ENCODE results near the gene ATXN1L.
"Not testable (repeated sequence)": the region's sequence is repeated elsewhere in the genome, so short reads cannot be mapped to it uniquely, and the experiment has no call there.

ATXN1L gene

DNA sequence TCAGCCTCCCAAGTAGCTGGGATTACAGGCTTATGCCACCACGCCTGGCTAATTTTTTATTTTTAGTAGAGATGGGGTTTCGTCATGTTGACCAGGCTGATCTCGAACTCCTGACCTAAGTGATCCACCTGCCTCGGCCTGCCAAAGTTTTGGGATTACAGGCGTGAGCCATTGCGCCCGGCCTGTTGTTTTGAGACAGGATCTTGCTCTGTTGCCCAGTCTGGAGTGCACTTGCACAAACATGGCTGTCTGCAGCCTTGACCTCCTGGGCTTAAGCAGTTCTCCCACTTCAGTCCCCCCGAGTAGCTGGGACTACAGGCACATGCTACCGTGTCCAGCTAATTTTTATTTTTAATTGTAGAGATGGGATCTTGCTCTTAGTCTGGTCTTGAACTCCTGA, 58.5 kb downstream of the ATXN1L start:
- TF ChIP-seq, protein P1, sequence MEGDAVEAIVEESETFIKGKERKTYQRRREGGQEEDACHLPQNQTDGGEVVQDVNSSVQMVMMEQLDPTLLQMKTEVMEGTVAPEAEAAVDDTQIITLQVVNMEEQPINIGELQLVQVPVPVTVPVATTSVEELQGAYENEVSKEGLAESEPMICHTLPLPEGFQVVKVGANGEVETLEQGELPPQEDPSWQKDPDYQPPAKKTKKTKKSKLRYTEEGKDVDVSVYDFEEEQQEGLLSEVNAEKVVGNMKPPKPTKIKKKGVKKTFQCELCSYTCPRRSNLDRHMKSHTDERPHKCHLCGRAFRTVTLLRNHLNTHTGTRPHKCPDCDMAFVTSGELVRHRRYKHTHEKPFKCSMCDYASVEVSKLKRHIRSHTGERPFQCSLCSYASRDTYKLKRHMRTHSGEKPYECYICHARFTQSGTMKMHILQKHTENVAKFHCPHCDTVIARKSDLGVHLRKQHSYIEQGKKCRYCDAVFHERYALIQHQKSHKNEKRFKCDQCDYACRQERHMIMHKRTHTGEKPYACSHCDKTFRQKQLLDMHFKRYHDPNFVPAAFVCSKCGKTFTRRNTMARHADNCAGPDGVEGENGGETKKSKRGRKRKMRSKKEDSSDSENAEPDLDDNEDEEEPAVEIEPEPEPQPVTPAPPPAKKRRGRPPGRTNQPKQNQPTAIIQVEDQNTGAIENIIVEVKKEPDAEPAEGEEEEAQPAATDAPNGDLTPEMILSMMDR (IDR thresholded peaks at IDR 0.05; ENCODE audit: low read length, missing control alignments) = no peak
- no peak overlapping the region for H3K4me3 ChIP-seq (replicated peaks; ENCODE audit: low read depth, low read length)
- no peak for DNase-seq (ENCODE audit: low read depth)

DNA sequence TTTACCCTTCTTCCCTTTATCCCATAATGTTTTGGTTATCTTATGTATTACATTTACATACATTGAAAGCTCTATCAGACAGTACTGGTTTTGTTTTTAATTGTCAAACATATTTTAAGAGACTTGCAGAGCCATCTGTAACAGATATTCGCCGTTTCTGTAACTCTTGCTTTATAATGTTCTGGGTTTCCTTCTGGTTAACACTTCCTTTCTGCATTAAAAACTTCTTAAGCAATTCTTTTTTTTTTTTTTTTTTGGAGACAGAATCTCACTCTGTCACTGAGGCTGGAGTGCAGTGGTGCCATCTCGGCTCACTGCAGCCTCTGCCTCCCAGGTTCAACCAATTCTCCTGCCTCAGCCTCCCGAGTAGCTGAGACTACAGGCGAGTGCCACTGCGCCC, 60.0 kb downstream of the ATXN1L start:
- DNase-seq (ENCODE audit: low read depth); H3K4me3 ChIP-seq (replicated peaks; ENCODE audit: low read depth, low read length): not testable (repeated sequence)

All from fibroblast of pulmonary artery (primary cell).